Activated CD4-positive, alpha-beta T cell treated with anti-CD3 and anti-CD28 coated beads, Interleukin-2, amount 50 U/mL, for 16 hours (primary cell): ENCODE results near the gene MEAK7.

ENCODE experiments used
- DNase-seq: peaks from one replicate; pipeline ENCODE4 v3.0.0-alpha.2; 2020

The MEAK7 gene

GRCh38 chr16:84462296-84463210 lies 41.9 kb downstream of the MEAK7 start:
- no peak for DNase-seq

- no peak for DNase-seq
These were observed 42.8 kb downstream of the MEAK7 start for GRCh38 chr16:84461413-84462295.

- no peak for DNase-seq
These were observed 43.4 kb downstream of the MEAK7 start for GRCh38 chr16:84461029-84461412.

- no peak for DNase-seq
These were observed 43.9 kb downstream of the MEAK7 start for GRCh38 chr16:84460406-84461028.

GRCh38 chr16:84459941-84460405 lies 44.5 kb downstream of the MEAK7 start:
- no peak for DNase-seq

GRCh38 chr16:84459533-84459894 lies 44.9 kb downstream of the MEAK7 start:
- no peak for DNase-seq

GRCh38 chr16:84458606-84459532 lies 45.6 kb downstream of the MEAK7 start:
- DNase-seq, result no peak

GRCh38 chr16:84455031-84455430 lies 49.4 kb downstream of the MEAK7 start:
- DNase-seq, result no peak
